DOHH2 (cell line): ENCODE data around the gene USP34.

ENCODE experiments used
- H3F3A ChIP-seq: fragments of 200-600 bp; sonication (generic), shearing (Covaris generic); 2 replicates; pipeline ENCODE4 v1.6.0; 2016; ENCODE audit warnings: antibody characterized with exemption, mild to moderate bottlenecking; ENCODE audit not compliant: control insufficient read depth, insufficient read depth
- H3K27ac ChIP-seq: fragments of 200-600 bp; sonication (generic); 2 replicates; pipeline ENCODE4 v1.5.1; 2014; ENCODE audit warnings: low read depth, mild to moderate bottlenecking, low read length, moderate library complexity
- H3K27me3 ChIP-seq: fragments of 200-600 bp; sonication (generic); 2 replicates; pipeline ENCODE4 v1.6.1; 2014; ENCODE audit warnings: mild to moderate bottlenecking, low read length, mixed read lengths; ENCODE audit not compliant: control insufficient read depth
- H3K36me3 ChIP-seq: fragments of 200-600 bp; sonication (generic); 2 replicates; pipeline ENCODE4 v1.6.1; 2014; ENCODE audit warnings: mild to moderate bottlenecking, low read length, moderate library complexity, mixed read lengths; ENCODE audit not compliant: control insufficient read depth
- H3K4me1 ChIP-seq: fragments of 200-600 bp; sonication (generic); 2 replicates; pipeline ENCODE4 v1.6.1; 2014; ENCODE audit warnings: mild to moderate bottlenecking, low read length, mixed read lengths; ENCODE audit not compliant: control insufficient read depth
- H3K4me2 ChIP-seq: fragments of 200-600 bp; sonication (generic); 2 replicates; pipeline ENCODE4 v1.6.0; 2014; ENCODE audit warnings: mild to moderate bottlenecking, low read length, moderate library complexity
- H3K4me3 ChIP-seq: fragments of 200-600 bp; sonication (generic); 2 replicates; pipeline ENCODE4 v1.5.1; 2014; ENCODE audit warnings: mild to moderate bottlenecking, low read length, mixed read lengths
- H3K79me2 ChIP-seq: fragments of 200-600 bp; sonication (generic); 2 replicates; pipeline ENCODE4 v1.6.1; 2014; ENCODE audit warnings: mild to moderate bottlenecking, low read length, mixed read lengths; ENCODE audit not compliant: control insufficient read depth
- H3K9me2 ChIP-seq: fragments of 200-600 bp; sonication (generic); replicated peaks from 2 replicates; pipeline ENCODE4 v1.6.1; 2014; ENCODE audit warnings: mild to moderate bottlenecking, low read length, mixed read lengths; ENCODE audit not compliant: control insufficient read depth
- H3K9me3 ChIP-seq: fragments of 200-600 bp; sonication (generic); 2 replicates; pipeline ENCODE4 v1.6.1; 2014; ENCODE audit warnings: antibody characterized with exemption, low read length, mixed read lengths; ENCODE audit not compliant: control insufficient read depth, insufficient read depth
- H4K20me1 ChIP-seq: fragments of 200-600 bp; sonication (generic); 2 replicates; pipeline ENCODE4 v1.6.0; 2014; ENCODE audit warnings: low read depth, mild to moderate bottlenecking, antibody characterized with exemption, low read length, moderate library complexity; ENCODE audit not compliant: control insufficient read depth, insufficient read depth
- EZH2phosphoT487 ChIP-seq: fragments of 200-600 bp; sonication (generic); IDR thresholded peaks from 2 replicates; pipeline ENCODE4 v1.6.1; 2017; ENCODE audit warnings: borderline replicate concordance, mild to moderate bottlenecking, antibody characterized with exemption, low read length, moderate library complexity, mixed read lengths
- TF ChIP-seq, protein P1 (sequence below): fragments of 200-600 bp; sonication (generic); IDR thresholded peaks from one replicate; pipeline ENCODE4 v1.5.1; 2014; ENCODE audit warnings: antibody characterized with exemption, mild to moderate bottlenecking, low read depth, low read length; ENCODE audit not compliant: poor library complexity, severe bottlenecking

Gene USP34

DNA sequence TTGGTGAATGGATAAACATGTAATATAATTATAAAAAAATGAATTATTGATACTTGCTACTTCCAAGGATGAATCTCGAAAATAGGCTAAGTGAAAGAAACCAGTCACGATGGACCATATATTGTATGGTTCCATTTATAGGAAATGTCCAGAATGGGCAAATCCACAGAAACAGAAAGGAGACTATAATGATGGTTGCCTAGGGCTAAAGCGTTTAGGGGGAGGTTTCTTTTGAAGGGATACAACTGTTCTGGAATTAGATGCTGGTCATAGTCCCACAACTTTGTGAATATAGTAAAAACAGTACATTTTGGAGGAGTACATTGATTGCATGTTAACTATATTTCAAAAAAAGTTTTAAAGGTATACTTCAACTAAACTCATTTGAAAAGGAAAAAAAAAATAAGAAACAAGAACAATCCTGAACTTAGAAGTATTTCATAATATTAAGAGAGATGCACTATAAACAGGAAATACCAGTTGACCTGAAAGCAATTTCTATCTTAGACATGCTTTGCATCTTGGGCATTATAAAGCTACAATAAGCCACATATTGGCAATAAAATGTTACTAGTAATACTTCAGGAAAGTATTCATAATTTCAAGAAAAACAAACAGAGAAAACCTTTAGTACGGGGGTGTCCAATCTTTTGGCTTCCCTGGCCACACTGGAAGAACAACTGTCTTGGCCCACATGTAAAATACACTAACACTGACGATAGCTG is 178.9 kb downstream of the USP34 start:
- peaks cover 85% of the 10 kb centered on the region for H3K36me3 ChIP-seq

DNA sequence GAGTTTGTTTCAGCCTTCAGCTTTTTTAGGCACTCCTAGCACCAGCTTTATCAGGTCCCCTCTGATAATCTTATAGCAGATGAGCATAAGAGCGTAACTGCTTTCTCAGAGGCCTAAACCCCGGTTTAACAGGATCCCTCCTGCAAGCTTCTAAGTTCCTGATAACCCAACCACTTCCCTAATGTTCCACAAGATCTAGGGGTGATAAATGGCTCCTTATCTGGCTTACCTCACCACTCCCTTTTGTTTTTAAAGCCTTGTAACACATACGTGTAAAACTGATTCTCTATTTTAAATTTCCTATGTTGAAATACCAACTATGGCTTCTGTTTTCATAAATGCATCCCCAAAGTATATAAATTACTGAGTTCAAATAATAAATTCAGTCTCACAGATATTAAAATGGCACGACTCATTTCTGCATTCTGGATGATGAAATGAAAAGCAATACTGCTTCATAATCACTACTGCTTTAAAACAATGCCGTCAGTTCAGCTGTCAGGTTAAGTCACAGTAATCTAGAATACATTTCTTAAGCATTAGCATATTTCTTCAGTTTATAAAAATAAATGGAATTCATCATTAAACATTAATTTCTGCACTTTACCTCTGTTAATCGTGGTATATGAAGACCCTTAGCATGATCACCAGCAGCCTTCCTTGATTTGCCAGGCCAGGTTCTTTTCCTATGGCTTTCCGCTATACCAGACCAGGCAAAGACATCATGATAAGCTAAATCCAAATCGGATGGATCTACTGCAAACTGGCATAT is 182.6 kb downstream of the USP34 start:
- Histone ChIP-seq H3K4me2 (no peak overlapping the region), H3F3A (peaks cover 3% of the 10 kb centered on the region; the same call in 1 of the 2 replicates), H3K27ac (no peak overlapping the region), H3K36me3 (peaks cover 72% of the 10 kb centered on the region), H3K4me1 (peaks cover 17% of the 10 kb centered on the region), H3K9me2 (no peaks in the 10 kb centered on the region), H3K27me3 (no peaks in the 10 kb centered on the region), H4K20me1 (no peaks in the 10 kb centered on the region), H3K79me2 (no peaks in the 10 kb centered on the region; the same call in 1 of the 2 replicates), H3K4me3 (no peak overlapping the region), H3K9me3 (no peaks in the 10 kb centered on the region)
- TF ChIP-seq, protein P1, sequence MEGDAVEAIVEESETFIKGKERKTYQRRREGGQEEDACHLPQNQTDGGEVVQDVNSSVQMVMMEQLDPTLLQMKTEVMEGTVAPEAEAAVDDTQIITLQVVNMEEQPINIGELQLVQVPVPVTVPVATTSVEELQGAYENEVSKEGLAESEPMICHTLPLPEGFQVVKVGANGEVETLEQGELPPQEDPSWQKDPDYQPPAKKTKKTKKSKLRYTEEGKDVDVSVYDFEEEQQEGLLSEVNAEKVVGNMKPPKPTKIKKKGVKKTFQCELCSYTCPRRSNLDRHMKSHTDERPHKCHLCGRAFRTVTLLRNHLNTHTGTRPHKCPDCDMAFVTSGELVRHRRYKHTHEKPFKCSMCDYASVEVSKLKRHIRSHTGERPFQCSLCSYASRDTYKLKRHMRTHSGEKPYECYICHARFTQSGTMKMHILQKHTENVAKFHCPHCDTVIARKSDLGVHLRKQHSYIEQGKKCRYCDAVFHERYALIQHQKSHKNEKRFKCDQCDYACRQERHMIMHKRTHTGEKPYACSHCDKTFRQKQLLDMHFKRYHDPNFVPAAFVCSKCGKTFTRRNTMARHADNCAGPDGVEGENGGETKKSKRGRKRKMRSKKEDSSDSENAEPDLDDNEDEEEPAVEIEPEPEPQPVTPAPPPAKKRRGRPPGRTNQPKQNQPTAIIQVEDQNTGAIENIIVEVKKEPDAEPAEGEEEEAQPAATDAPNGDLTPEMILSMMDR: no peak
- no peak for TF ChIP-seq EZH2phosphoT487

More for the DNA sequence above, 178.9 kb downstream of the USP34 start:
- no peak overlapping the region for H3K4me3 ChIP-seq
- TF ChIP-seq, protein P1: no peak
- no peak for TF ChIP-seq EZH2phosphoT487
- no peaks in the 10 kb centered on the region for H4K20me1 ChIP-seq
- H3K9me2 ChIP-seq: no peaks in the 10 kb centered on the region
- H3K27ac ChIP-seq: no peak overlapping the region
- H3K9me3 ChIP-seq: no peaks in the 10 kb centered on the region
- no peaks in the 10 kb centered on the region for H3K27me3 ChIP-seq
- H3K4me2 ChIP-seq: no peak overlapping the region
- peaks cover 17% of the 10 kb centered on the region for H3K4me1 ChIP-seq
- no peaks in the 10 kb centered on the region for H3F3A ChIP-seq
- no peaks in the 10 kb centered on the region; the same call in 1 of the 2 replicates for H3K79me2 ChIP-seq

DNA sequence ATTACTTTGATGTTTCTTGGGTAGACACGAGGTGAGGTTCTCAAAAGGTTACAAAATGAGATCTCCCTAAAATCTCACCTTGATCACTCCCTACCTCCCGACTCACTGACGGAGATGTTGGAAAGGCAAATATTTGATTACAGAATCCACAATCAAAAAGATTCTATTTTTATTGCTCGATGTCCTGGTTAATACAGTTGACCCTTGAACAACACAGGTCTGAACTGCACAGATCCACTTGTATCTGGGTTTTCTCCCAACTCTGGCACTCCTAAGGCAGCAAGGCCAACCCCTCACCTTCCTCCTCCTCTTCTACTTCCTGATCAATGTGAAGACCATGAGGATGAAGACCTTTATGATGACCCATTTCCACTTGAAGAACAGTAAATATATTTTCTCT is 183.6 kb downstream of the USP34 start:
- H3K27me3 ChIP-seq: no peaks in the 10 kb centered on the region
- H3K9me3 ChIP-seq: no peaks in the 10 kb centered on the region
- TF ChIP-seq, protein P1: no peak
- TF ChIP-seq EZH2phosphoT487: no peak
- no peak overlapping the region for H3K4me2 ChIP-seq
- H3K4me3 ChIP-seq: no peak overlapping the region
- H3K79me2 ChIP-seq: no peaks in the 10 kb centered on the region; the same call in 1 of the 2 replicates
- peaks cover 76% of the 10 kb centered on the region for H3K36me3 ChIP-seq
- peaks cover 14% of the 10 kb centered on the region for H3K4me1 ChIP-seq
- no peaks in the 10 kb centered on the region for H3K9me2 ChIP-seq
- H3K27ac ChIP-seq: no peak overlapping the region
- H3F3A ChIP-seq: peaks cover 3% of the 10 kb centered on the region; the same call in 1 of the 2 replicates
- H4K20me1 ChIP-seq: no peaks in the 10 kb centered on the region
